K562 (cell line): ENCODE measurements around the gene JSRP1. TPM values are rescaled to one million over a fixed set of nuclear protein-coding genes. Genes with fewer than 3 reads are reported as not detected.
A peak's percentile ranks its signal among the peaks of the same experiment; 100 is the strongest.

Source experiments
- ATAC-seq: fragments of 200-7000 bp; cut with Tn5 transposase; 3 replicates; pipeline ENCODE4 v1.9.1; 2020; ENCODE audit warnings: moderate library complexity
- BruUV-seq: library from RNA; stranded (reverse); fragments of 400-500 nt; replicated peaks from 2 replicates; lab custom pipeline; 2021; lab: Mats Ljungman, UMichigan
- CTCF ChIA-PET: fragments of 300-600 bp; formaldehyde crosslinking; extraction: SDS; loops from one replicate; lab custom pipeline; 2021; ENCODE audit warnings: low intra/inter-chr PET ratio; lab: Yijun Ruan, JAX
- POLR2A ChIA-PET: fragments of 300-600, 350-650 bp; sonication (Branson Sonifier 250); formaldehyde crosslinking; extraction: SDS; loops from one replicate; lab custom pipeline; 2021; ENCODE audit warnings: antibody characterized with exemption, inconsistent platforms; lab: Yijun Ruan, JAX
- DNase-seq, 4 experiments: peaks; one replicate each; pipeline versions ENCODE4 v3.0.0 to v3.0.0-alpha.2; 2011 to 2018; ENCODE audit warnings: low spot score in 3 of 4, mixed read lengths in 3 of 4; ENCODE audit errors: extremely low read depth in 1 of 4
- FAIRE-seq: peaks from 2 replicates; lab custom pipeline; 2011; peaks lifted over from hg19 to GRCh38; lab: Jason Lieb, UNC
- H2AFZ ChIP-seq: 2 replicates; pipeline ENCODE4 v1.6.0; 2011; ENCODE audit warnings: low read depth, low read length, control low read depth, inconsistent platforms
- H3K27ac ChIP-seq: fragments of 200-600 bp; 3 replicates; pipeline ENCODE4 v1.8.0; 2011; ENCODE audit warnings: low read depth, mild to moderate bottlenecking, control low read depth, inconsistent platforms, low read length, moderate library complexity, mixed read lengths; ENCODE audit errors: extremely low read depth
- H3K27me3 ChIP-seq, 2 experiments: fragments of 300-600 bp in 1 of 2; 2 replicates in 1 of 2; 3 replicates in 1 of 2; pipeline versions ENCODE4 v1.6.0 to v1.8.0; 2011; ENCODE audit warnings: inconsistent platforms in 2 of 2, low read length in 2 of 2, mild to moderate bottlenecking in 1 of 2, mixed read lengths in 1 of 2, moderate library complexity in 1 of 2; ENCODE audit not compliant: control insufficient read depth in 2 of 2, insufficient read depth in 2 of 2
- H3K36me3 ChIP-seq: fragments of 300-600 bp; 3 replicates; pipeline ENCODE4 v1.8.0; 2011; ENCODE audit warnings: mild to moderate bottlenecking, low read length, inconsistent platforms; ENCODE audit not compliant: control insufficient read depth, insufficient read depth
- H3K4me1 ChIP-seq, 2 experiments: fragments of 200-600 bp in 1 of 2; replicated peaks in 1 of 2; 2 replicates in 1 of 2; 3 replicates in 1 of 2; pipeline versions ENCODE4 v1.5.1 to v1.8.0; 2011; ENCODE audit warnings: inconsistent platforms in 2 of 2, low read length in 2 of 2, mild to moderate bottlenecking in 1 of 2, mixed read lengths in 1 of 2, moderate library complexity in 1 of 2; ENCODE audit not compliant: control insufficient read depth in 2 of 2, insufficient read depth in 2 of 2
- H3K4me2 ChIP-seq: 2 replicates; pipeline ENCODE4 v1.6.1; 2011; ENCODE audit warnings: low read length, control low read depth, inconsistent platforms, mixed read lengths; ENCODE audit not compliant: insufficient read depth
- H3K4me3 ChIP-seq: fragments of 200-600 bp; sonication (generic), shearing (Covaris generic); 2 replicates; pipeline ENCODE4 v1.5.1; 2016; ENCODE audit warnings: control low read depth, inconsistent platforms
- H3K79me2 ChIP-seq: fragments of 200-600 bp; 3 replicates; pipeline ENCODE4 v1.8.0; 2011; ENCODE audit warnings: low read length, inconsistent platforms; ENCODE audit not compliant: control insufficient read depth, insufficient read depth
- H3K9ac ChIP-seq, 2 experiments: 2 replicates each; pipeline versions ENCODE4 v1.6.0 to v1.6.1; 2011; ENCODE audit warnings: low read depth in 2 of 2, low read length in 2 of 2, control low read depth in 1 of 2, inconsistent platforms in 1 of 2, mild to moderate bottlenecking in 1 of 2, mixed read lengths in 1 of 2; ENCODE audit not compliant: insufficient read depth in 1 of 2
- H3K9me1 ChIP-seq: one replicate; pipeline ENCODE4 v1.6.0; 2011; ENCODE audit warnings: inconsistent platforms, mild to moderate bottlenecking, low read length, moderate library complexity; ENCODE audit not compliant: control insufficient read depth, insufficient read depth
- H3K9me3 ChIP-seq: replicated peaks from 2 replicates; pipeline ENCODE4 v1.5.1; 2011; ENCODE audit warnings: low read depth, low read length, inconsistent platforms; ENCODE audit not compliant: control insufficient read depth, insufficient read depth
- H4K20me1 ChIP-seq: replicated peaks from 2 replicates; pipeline ENCODE4 v1.6.1; 2011; ENCODE audit warnings: low read length, inconsistent platforms, mixed read lengths; ENCODE audit not compliant: control insufficient read depth, insufficient read depth
- ARID1B ChIP-seq: fragments of 450-650 bp; IDR thresholded peaks from 2 replicates; pipeline ENCODE4 v1.6.1; 2016; ENCODE audit warnings: antibody characterized with exemption, mild to moderate bottlenecking, inconsistent platforms
- HNRNPL ChIP-seq: fragments of 200-400 bp; formaldehyde crosslinking; IDR thresholded peaks from 2 replicates; pipeline ENCODE4 v1.6.1; 2017; ENCODE audit warnings: low read depth, mild to moderate bottlenecking, low read length
- ZBTB33 ChIP-seq: sonication (generic); formaldehyde crosslinking; IDR thresholded peaks from 2 replicates; pipeline ENCODE4 v1.8.1; 2023; ENCODE audit warnings: mild to moderate bottlenecking, missing genetic modification reagents
- ZNF239 ChIP-seq: fragments of 250-450 bp; sonication (Bioruptor Pico); IDR thresholded peaks from 2 replicates; pipeline ENCODE4 v1.4.0; 2020; ENCODE audit warnings: mild to moderate bottlenecking
- WGBS: fragments of 100-300 bp; shearing (Covaris generic); methylation state at CpG from one replicate; pipeline ENCODE4 v1.1.6; 2016; ENCODE audit warnings: low coverage, mixed read lengths; ENCODE audit not compliant: insufficient coverage; ENCODE audit errors: missing lambda C conversion rate; 5-methylcytosine and 5-hydroxymethylcytosine counted together
- in situ Hi-C: fragments of 300-500 bp; cut with MboI; formaldehyde crosslinking; loops from 4 replicates; pipeline ENCODE4 v1.15.0; 2018; ENCODE audit warnings: inconsistent platforms, mixed read lengths
- intact Hi-C: fragments of 100-400 bp; cut with micrococcal nuclease; formaldehyde crosslinking; loops from 2 replicates; pipeline ENCODE4 v1.14.2; 2022
- polyA plus RNA-seq, 8 experiments: library from polyadenylated mRNA; depleted of rRNA in 4 of 8; stranded (reverse) in 5 of 8; unstranded in 3 of 8; fragments of >200 nt; fragmentation: Nextera tagmentation in 2 of 8; fragmentation: Illumina TruSeq in 1 of 8; extraction: Ambion mirVana in 2 of 8; extraction: Trizol in 1 of 8; gene quantifications; 2 replicates each; pipeline versions ENCODE4 v1.2.1 to v1.2.3, GENCODE V29; 2011 to 2014; ENCODE audit warnings: inconsistent platforms in 1 of 8, missing spikeins in 1 of 8
- total RNA-seq, 7 experiments: library from RNA; depleted of rRNA in 6 of 7; stranded (reverse); fragments of >200 nt in 6 of 7; fragmentation: Illumina TruSeq in 2 of 7; extraction: Trizol in 2 of 7; gene quantifications; 2 replicates each; pipeline versions ENCODE4 v1.2.1 to v1.2.3, GENCODE V29; 2011 to 2021; ENCODE audit warnings: low replicate concordance in 1 of 7

JSRP1 gene
- total and polyA plus RNA-seq, 9 of the 15 experiments (the other 6 are each of a cell fraction or from before 2014, with no cell fraction given), result 0.08 to 1.2 (median 0.51) TPM; not detected in 4

GRCh38 chr19:2251106-2252054 is 4.8 kb downstream of the JSRP1 start:
- Histone ChIP-seq H3K79me2 (no peaks in the 10 kb centered on the region), H3K9me3 (no peaks in the 10 kb centered on the region), H3K4me1 (peaks cover 0 to 74% of the 10 kb centered on the region in 2 experiments; a peak in 2 of 5 replicates), H3K9me1 (no peaks in the 10 kb centered on the region), H3K36me3 (peaks cover 31% of the 10 kb centered on the region; the same call in 2 of the 3 replicates), H3K4me3 (no peak overlapping the region), H3K9ac (no peak overlapping the region), H2AFZ (no peak overlapping the region), H3K4me2 (no peak overlapping the region), H3K27me3 (no peaks in the 10 kb centered on the region), H4K20me1 (no peaks in the 10 kb centered on the region), H3K27ac (no peak overlapping the region)
- ATAC-seq (no peak), FAIRE-seq (no peak), DNase-seq (no peak)
- in situ Hi-C loops (no loop called here), intact Hi-C loops (no loop called here)
- TF ChIP-seq ZNF239 (no peak), ARID1B (no peak), HNRNPL (peak; percentile 76), ZBTB33 (peak; percentile 68)
- CTCF ChIA-PET, result no interaction called here
- BruUV-seq, result no TSS peak
- 99% methylated on average over 43 of the region's 125 CpGs for WGBS
- POLR2A ChIA-PET, result interaction anchor here (0.6 to 0.7 kb wide), 2 partner anchors 13 to 45 kb away, joined by 3 to 5 read pairs; no protein-coding TSS in a partner anchor
